Measurements from ENCODE around the gene CAPN8.

CAPN8 gene

DNA sequence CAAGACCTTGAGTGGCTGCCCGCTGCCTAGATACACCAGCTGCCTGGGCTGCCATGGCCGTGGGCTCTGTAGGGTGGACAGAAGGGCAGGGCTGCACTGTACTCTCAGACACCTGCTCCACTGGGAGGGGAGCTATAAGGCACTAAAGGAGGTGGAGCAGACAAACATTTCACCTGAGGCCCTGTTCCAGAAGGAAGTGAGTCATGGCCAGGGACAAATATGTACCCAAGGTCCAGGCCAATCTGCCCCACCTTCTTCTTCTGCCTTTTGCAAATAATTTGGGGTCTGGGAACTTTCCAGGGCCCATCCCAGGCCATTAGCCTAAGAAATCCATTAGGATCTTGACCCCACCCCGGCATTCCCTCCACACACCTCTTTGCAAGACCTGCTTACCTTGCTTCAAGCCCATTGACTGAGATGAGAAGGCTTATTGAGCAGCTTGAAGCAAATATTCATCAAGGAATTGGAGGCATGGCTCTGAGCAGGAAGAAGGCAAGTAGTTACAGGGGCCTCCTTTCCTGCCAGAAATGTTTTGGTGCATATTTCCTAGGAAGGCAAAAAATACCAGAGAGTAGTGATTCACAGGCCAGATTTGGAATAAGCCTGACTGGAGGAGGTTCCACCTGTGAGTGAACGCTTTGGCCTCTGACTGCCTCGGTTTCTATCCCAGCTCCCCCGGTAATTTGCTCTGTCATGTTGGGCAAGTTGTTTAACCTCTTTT is at the start of gene CAPN8:
TSS of gene CAPN8 (minus strand) at position 110 of the 721 bp plus-strand sequence. CDS start at position 55, 55 bp downstream.
- DNase-seq = no peak

DNA sequence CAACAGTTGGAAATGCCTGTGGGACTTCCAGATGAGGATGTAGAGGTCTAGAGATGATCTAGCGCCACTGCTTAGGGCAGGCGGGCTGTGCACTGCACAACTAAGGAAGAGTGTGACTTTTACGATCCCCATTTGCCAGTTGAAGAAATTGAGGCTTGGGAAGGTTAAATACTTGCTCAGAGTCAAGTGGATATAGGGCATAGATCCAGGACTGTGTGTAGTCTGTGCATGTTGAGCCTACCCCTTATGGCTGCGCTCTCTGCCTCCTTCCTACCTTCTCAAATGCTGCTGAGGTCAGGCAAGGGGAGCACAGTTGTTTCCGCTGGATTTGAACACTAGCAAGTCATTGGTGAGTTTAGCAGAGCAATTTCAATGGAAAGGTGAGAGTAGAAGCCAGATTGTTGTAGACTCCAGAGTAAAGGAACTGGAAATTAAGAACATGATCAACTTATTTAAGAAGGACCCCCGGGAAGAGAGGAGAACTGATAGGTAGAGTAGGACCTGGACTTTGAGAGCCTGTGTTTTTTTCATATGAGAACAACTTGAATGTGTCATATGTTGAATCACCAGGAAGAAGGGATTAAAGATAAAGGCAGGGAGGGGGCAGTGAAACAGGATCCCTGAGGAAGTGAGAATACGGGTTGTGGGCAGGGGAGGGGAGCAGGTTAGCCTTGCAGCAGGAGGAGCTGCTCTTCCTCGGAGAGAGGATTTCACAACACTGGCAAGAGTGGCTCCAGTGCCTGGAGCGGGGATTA is 49.5 kb upstream of the CAPN8 start:
- DNase-seq = no peak

DNA sequence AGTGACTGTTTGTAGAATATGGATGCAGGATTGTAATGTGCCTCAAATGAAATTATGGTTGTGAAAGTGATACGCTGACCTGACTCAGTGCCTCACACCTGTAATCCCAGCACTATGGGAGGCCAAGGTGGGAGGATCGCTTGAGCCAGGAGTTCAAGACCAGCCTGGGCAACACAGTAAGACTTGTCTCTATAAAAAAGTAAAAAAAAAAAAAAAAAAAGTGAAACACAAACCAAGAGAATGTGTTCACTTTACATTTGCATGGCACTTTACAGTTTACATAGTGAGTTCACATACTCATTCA is 48.9 kb upstream of the CAPN8 start:
- no peak for DNase-seq

DNA sequence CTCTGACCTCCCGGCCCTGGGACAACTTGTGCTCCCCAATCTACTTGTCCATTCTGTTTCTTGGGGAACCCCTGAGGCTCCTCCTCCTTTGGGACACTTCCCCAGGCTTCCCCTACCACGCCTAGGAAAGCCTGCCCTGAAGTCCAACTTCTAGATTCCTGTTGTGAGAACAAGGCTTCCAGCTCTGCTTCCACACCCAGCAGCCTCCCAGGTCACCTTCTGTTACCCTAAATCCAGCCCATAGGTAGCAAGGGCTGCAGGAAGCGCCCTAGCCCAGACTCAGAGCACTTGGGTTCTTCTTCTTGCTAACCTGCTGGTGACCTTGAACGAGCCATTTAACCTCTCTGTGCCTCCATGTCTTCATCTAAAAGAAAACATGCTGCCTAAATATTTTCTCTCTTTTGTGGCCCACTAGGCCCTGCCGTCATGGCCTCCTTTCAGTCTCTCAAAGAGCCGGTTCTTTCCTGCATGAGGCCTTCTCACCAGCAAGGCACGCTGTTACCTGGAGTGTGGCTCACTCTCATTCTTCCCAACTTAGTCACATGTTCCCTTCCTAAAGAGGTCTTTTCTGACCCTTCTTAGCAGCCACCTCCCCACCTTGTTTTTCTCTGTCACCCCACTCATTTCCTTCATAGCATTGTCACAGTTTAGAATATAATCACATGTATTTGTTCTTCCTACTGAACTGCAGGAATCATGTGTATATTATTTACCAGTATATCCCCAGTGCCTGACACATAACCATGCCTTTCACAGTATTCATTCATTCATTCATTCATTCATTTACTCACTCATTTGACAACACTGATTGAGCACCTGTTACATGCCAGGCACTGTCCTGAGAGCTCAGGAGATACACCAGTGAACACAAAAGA is 48.3 kb upstream of the CAPN8 start:
- DNase-seq = no peak

DNA sequence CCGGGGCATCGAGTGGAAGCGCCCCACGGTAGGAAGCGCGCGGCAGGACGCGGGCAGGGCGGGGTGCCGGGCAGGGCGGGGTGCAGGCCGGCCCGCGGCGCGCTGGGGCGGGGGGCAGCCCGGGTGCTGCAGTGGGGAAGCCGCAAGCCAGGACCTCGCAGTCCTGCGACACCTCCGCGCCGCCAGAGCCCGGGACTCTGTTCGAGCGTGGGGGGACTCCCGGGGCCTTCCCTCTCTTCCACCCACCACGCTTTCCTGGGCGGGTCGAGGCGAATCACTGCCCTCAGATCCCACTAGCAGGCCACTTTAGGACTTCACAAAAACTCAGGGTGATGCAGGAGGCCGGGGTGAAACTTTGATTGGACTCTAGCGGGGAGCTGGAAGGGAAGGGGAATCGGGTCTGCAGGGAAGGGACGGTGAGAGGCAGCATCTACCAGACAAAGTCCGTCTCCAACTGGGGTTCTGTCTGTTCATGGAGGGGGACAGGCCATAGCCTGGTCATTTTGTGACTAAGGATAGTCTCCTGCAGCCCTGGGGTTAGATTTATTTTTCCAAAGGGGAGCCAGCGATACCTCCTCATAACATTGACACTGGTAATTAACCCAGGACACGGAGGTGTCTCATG is 47.5 kb upstream of the CAPN8 start:
- DNase-seq = no peak

DNA sequence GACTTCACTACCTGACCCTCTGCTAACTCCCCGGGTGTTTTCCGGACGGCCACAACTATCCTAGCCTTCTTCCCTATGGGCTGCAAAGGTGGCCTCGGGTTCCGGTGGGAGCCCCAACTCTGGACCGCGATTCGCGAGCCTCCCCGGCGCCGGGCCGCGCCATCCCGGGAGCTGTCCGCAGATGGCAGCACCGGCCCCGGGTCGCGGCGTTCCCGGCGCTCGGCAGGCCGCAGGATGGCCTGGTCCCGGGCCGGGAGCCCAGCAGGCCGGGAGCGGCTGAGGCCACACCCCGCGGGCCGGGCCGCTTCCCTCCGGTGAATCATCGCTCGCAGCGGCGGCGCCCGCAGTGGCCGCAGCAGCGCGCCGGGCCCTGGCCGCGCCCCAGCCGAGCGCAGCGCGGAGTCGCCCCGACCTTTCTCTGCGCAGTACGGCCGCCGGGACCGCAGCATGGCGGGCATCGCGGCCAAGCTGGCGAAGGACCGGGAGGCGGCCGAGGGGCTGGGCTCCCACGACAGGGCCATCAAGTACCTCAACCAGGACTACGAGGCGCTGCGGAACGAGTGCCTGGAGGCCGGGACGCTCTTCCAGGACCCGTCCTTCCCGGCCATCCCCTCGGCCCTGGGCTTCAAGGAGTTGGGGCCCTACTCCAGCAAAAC is 46.8 kb upstream of the CAPN8 start, which contains the start of gene CAPN2:
TSS of gene CAPN2 (plus strand) at position 346 of the 656 bp plus-strand sequence. CDS start at position 448, 102 bp downstream.
- peak; percentile 65 for DNase-seq

DNA sequence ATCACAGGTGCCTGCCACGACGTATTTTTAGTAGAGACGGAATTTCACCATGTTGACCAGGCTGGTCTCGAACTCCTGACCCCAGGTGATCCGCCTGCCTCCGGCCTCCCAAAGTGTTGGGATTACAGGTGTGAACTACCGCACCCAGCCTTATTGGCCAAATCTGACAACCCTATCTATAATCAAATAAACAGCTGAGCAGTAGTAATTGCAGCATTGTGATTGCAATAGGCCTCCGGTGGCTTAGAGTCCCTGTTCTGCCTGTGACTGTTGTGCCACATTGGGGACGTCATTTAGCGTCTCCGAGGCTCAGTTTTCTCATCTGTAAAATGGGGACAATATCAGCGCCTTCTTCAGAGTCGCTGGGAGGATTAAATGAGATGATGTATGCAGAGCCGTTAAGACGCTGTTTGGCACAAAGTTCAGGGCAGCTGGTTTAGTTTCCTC is 46.3 kb upstream of the CAPN8 start:
- DNase-seq = no peak

DNA sequence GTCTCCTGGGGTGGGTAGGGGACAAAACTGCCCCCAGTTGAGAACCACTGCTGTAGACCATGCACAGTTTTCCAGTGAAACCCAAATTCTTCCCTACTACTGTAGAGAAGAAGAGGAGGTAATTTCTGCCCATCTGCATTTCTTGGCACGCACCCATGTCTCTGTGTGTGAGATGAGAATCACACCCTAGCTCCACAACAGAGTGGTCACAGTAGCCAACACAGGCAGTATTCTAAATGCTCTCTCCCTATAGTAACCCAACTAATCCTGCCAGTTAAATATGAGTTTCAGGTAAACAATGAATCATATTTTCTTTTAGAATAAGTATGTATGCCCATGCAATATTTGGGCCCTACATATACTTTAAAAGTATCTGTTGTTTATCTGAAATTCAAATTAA is 45.7 kb upstream of the CAPN8 start:
- no peak for DNase-seq

DNA sequence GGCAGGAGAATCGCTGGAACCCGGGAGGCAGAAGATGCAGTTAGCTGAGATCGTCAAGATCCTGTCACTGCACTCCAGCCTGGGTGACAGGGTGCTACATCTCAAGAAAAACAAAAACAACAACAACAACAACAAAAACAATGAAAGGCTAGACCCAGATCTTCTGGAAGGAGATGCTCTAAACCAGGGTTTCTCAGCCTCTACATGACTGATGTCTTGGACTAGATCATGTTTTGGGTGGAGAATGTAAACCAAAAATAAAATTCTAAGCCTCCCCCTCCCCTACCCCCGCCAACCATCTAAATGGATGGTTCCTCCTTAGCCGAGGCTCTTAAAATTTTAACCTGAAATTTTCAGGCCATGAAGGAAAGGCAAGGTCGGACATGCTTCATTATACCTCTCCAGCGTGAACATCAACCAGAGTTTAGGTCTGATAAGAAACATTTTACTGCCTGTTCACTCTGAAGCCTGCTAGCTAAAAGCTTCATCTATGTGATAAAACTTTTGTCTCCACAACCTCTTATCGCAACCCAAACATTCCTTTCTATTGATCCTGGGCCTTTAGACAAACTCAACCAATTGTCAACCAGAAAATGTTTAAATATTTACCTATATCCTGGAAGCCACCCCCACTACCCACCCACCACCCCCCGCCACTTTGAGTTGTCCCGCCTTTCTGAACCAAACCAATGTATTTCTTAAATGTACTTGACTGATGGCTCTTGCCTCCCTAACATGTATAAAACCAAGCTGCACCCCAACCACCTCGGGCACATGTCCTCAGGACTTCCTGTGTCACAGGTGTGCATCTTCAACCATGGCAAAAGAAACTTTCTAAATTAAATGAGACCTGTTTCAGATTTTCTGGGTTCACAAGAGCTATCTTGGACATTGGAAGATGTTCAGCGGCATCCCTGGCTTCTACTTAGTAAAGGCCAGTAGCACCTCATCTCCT is 45.0 kb upstream of the CAPN8 start:
- DNase-seq = no peak

DNA sequence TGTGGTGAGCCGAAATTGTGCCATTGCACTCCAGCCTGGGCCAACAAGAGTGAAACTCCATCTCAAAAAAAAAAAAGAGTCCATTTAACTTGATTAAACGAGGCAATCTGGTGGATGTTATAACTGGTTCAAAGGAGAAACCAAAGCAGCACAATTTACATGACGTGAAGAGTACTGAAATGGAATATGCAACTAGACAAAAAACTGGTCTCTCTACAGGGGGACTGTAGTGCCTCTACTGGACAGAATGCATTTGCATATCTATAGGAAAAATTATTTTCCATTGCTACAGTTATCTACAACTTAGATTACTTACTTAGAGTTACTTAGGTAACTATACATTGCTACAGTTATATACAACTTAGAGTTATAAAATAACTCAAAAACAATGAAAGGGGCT is 44.1 kb upstream of the CAPN8 start:
- no peak for DNase-seq

DNA sequence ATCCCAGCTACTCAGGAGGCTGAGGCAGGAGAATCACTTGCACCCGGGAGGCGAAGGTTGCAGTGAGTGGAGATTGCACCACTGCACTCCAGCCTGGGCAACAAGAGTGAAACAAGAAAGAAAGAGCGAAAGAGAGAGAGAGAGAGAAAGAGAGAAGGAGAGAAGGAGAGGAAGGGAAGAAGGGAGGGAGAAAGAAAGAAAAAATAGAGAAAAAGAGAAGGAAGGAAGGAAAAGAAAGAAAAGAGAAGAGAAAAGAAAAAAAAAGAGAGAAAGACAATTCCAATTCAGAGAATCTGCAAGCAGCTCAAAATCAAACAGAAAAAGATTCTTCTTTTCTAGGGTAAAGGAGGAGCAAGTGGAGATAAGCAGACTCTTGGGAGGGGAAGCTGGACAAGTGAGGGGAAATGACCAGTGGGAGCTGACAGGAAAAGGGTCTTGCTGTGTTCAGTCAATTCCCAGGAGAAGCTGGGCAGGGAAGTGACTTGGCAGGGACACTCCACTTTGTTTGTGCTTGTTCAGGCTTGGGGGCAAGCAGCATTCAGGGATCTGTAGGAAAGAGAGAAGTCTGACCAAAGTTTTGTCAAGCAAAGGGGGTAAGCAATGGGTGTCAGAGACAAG is 43.3 kb upstream of the CAPN8 start:
- no peak for DNase-seq

DNA sequence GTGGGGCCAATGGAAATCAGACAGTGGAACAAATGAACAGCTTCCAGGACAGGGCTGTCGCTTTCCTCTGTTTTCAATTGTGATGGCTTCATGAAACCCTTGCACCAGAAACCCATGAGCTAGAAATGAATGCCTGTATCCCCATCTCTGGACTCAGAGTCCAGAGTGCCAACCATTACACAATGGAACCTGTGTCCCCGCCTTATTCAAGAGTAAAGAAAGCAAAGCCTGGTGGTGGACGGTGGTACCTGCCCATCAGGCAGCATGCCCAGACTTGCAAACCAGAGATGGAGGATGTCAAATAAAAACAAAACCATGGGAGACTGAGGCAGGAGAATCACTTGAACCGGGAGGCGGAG is 42.5 kb upstream of the CAPN8 start:
- no peak for DNase-seq

DNA sequence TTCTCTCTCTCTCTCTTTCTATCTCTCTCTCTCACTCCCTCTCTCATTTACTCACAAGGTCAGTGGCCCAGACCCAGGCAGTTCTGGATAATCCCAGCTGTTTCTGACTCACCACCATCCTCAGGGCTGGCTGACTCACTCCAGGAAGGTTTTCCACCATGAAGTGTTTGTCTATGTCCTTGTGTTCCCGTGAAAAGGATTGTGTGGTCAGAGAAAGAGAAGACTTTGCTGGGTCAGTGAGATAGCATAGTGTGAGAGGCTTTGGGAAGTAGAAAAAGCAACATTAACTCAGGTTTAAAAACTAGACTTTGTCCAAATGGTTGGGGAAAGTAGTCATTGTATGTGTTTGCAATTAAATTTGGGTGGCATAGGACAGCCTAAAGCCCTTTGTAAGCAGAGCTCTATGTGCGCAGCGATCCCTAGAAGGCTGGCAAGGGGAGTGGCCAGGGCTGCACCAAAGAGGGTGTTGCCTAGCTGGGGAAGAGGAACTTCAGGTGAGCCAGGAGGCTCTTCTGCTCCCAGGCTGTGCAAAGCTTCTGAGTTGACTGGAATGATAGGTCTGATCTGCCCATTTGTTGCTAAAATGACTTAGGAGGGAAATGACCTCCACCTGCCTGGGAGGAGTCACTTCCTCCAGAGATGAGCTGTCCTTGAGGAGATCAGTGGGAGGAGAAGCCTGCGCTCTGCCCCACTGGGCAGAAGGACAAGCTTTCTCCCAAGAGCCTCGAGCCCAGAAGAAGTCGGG is 41.9 kb upstream of the CAPN8 start:
- no peak for DNase-seq

DNA sequence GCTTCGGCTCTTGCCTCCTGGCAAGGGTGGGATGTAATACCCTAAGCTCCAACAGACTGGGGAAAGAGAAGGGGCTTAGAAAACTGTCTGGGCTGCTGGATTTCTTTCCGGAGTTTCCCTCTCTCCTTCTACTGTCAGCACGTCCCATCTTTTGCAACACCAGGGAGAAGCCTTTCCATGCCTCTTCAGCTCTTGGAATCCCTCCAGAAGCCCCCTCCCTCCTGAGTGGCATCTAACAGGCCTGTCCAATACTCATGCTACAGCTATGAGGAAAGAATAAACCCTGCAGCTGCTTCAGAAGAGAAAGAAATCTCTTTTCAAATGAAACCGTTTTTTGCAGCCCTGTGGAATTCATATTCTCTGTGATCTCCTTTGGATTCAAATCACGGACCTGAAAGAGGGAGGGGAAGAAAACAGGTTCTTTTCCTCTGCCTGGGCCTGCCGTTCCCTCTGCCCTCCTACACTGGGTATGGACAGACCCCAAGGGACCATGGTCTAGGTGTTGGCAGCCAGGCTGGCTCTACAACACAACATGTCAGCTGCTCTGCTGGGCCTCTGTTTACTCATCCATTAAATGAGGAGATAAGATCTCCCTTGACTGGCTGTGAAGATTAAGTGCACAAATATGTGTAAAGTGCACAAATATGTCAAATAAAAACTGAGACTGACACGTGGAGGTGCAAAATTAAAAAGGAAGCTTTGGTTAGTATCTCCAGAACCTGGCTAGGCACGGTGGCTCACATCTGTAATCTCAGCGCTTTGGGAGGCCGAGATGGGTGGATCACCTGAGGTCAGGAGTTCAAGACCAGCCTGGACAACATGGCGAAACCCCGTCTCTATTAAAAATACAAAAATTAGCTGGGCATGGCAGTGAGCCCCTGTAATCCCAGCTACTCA is 40.8 kb upstream of the CAPN8 start:
- DNase-seq = no peak

DNA sequence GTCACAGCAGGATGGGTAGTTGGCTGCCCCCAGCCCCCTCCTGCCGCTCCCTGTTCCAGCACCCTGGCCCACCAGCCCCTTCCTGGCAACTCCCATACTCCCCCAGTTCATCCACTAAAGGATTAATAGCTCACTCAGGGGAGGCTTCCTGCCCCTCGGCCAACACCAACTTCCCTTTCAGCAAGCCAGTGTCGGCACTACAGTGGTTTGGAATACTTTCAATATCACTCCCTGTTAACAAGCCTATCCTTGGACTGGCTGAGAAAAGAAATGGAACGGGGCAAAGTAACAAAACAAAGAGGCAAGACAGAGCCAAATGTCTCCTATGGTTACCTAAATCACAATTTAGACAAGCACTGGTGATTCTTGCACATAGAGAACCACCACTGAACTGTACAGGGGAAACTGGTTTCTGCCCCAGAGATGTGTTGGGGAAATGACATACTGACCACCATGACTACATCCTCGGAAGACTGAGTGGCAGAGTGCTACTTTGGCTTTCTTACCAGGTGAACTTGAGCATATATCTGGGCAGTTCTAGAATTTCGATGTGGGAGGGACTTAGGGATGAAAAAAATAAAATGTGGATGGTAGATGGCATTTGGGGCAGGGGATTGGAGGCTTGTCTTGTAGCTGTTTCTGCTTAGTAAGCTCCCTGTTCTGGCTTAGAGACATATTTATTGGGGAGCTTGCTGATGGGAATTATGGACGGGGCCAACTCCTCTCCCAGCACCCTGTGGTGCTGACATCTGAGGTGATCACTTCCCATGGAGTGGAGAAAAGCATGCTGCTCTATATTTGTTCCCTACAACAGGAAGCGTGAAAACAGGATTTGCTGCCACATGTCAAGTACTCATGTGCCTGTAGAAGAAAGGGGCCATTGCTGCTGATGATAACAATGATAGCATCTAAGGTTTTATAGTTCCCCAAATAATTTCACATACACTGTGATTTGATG is 39.7 kb upstream of the CAPN8 start:
- DNase-seq = no peak

DNA sequence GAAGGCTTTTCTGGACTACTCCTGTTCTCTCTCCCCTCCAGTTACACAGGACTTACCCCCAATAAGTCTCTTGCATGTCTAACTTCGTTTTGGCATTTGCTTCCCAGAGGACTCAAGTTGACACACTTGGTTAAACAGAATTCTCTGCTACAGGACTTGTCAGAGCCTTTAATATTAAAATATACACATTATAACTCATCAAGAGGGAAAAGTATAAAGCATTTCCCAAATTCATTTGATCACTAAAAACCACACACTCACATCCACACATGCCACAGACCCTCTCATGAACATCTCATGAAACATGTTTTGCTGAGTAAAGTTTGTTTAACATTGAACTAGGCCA is 38.1 kb upstream of the CAPN8 start:
- no peak for DNase-seq

DNA sequence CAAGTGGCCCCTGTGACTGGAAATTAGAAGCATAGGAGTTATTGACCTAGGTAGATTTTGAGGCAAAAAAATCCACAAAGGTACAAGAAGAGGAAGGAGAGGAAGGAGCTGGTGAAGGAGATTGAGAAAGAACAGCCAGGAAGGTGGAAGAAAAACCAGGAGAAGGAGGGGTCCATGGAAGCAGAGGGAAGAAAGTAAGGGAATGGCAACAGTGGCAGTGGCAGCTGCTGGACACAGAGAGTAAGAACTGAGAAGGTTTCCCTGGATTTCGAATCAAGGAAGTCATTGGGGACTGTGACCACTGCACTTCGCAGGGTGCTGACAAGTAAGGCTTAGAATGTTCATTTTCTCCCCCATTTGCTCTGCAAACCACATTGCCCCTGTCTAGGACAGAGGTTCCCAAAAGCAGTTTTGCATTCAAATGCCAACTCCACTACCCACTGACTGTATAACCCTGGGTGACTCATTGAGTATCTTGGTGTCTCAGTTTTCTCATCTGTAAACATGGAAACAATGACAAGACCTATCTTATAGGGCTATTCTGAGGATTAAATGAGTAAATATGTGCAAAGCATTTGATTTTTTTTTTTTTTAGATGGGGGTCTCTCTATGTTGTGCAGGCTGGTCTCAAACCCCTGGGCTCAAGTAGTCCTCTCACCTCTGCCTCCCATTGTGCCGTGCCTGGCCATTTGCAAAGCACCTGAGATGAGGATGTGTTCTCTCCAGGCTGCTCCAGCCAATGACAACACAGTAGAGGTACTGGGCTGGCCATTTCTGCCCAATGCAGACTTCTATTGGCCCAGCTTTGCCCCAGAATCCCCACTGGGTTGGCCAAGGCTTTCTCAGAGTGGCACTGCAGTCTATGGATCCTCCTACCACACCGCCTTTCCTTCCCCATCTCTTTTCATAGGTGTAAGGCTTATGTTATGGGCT is 37.5 kb upstream of the CAPN8 start:
- DNase-seq = peak; percentile 52
